ENCODE measurements around the gene SCD5. TPM values are rescaled to one million over a fixed set of nuclear protein-coding genes. Genes with fewer than 3 reads are reported as not detected.

The SCD5 gene
- total RNA-seq, 1 donor from 2014 or later: 14.6 TPM

Small RNA genes lying within 50 kb of the gene (microRNA-seq; reads per million reads assigned to microRNA genes)
- gene MIR575 (ENCODE audit: borderline number of aligned reads, unreplicated experiment): not detected

Other genes starting within 250 kb of the SCD5 start
- 7.3 and 8.6 TPM in 2 replicates for gene TMEM150C, start 236.8 kb downstream of the SCD5 start, total RNA-seq
- gene SEC31A, start 92.4 kb upstream of the SCD5 start, total RNA-seq: 233 and 250 TPM in 2 replicates
- gene THAP9, start 101.9 kb upstream of the SCD5 start, total RNA-seq: 10.5 and 14.0 TPM in 2 replicates
- 19.3 and 19.6 TPM in 2 replicates for gene LIN54, start 212.0 kb upstream of the SCD5 start, total RNA-seq
- 36.4 and 42.7 TPM in 2 replicates for gene COPS4, start 236.4 kb upstream of the SCD5 start, total RNA-seq